Lower leg skin (tissue), 4 donors: Measurements from ENCODE around the gene OR2A12. TPM values are rescaled to one million over a fixed set of nuclear protein-coding genes. Genes with fewer than 3 reads are reported as not detected.

Source experiments
- DNase-seq, 2 donors: peaks; one replicate each; pipeline ENCODE4 v3.0.0-alpha.2; 2019; ENCODE audit warnings: low spot score in 2 of 2
- H3K4me3 ChIP-seq: fragments of 200-600 bp; sonication (generic); 2 replicates; pipeline ENCODE4 v1.5.1; 2017; ENCODE audit warnings: mild to moderate bottlenecking, low read depth; ENCODE audit not compliant: poor library complexity, severe bottlenecking
- POLR2A ChIP-seq, 2 donors: fragments of 450-650 bp; IDR thresholded peaks; one replicate each; pipeline ENCODE4 v1.6.1; 2016 to 2017; ENCODE audit warnings: antibody characterized with exemption in 2 of 2, mild to moderate bottlenecking in 1 of 2, moderate library complexity in 1 of 2
- WGBS, 2 donors: methylation state at CpG; one replicate each; pipeline ENCODE4 v1.1.5; 2018; 5-methylcytosine and 5-hydroxymethylcytosine counted together
- intact Hi-C: fragments of 100-400 bp; cut with DNase I; formaldehyde crosslinking; loops from one replicate; pipeline ENCODE4 v1.15.0; 2023; ENCODE audit warnings: low total_unique reads
- total RNA-seq, 4 donors: library from RNA; depleted of rRNA; stranded (reverse); fragments of >200 nt; gene quantifications; one replicate each; pipeline ENCODE4 v1.1.0, GENCODE V29; 2016
- TF ChIP-seq, protein P1 (sequence below), 3 donors: fragments of 450-650 bp; IDR thresholded peaks; one replicate each; pipeline ENCODE4 v1.5.1; 2016; ENCODE audit warnings: antibody characterized with exemption in 3 of 3, mild to moderate bottlenecking in 3 of 3, moderate library complexity in 2 of 3

OR2A12 gene
- total RNA-seq, 4 donors from 2014 or later = not detected

DNA sequence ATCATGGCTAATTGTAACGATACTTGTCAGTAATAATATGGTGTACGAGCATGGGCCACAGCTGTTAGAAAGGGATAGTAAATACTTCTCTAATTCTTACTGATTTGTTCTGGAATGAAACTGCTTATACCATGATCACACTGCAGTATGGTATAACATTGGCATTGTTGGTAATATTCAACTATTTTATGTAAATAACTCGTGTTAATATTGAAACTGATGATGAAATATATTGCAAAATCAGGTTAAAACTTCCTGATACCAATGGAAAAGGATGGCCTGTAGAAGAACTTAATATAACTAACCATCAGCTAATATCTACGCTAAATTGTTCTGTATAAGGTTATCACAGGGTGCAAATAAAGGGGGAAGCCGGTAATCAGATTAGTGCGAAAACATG is 47.2 kb downstream of the OR2A12 start:
- WGBS, 2 donors = 75 to 94% methylated on average over 6 of the region's 6 CpGs
- no peak overlapping the region for H3K4me3 ChIP-seq
- intact Hi-C loops = no loop called here
- TF ChIP-seq, protein P1, sequence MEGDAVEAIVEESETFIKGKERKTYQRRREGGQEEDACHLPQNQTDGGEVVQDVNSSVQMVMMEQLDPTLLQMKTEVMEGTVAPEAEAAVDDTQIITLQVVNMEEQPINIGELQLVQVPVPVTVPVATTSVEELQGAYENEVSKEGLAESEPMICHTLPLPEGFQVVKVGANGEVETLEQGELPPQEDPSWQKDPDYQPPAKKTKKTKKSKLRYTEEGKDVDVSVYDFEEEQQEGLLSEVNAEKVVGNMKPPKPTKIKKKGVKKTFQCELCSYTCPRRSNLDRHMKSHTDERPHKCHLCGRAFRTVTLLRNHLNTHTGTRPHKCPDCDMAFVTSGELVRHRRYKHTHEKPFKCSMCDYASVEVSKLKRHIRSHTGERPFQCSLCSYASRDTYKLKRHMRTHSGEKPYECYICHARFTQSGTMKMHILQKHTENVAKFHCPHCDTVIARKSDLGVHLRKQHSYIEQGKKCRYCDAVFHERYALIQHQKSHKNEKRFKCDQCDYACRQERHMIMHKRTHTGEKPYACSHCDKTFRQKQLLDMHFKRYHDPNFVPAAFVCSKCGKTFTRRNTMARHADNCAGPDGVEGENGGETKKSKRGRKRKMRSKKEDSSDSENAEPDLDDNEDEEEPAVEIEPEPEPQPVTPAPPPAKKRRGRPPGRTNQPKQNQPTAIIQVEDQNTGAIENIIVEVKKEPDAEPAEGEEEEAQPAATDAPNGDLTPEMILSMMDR (IDR thresholded peaks at IDR 0.05) = no peak
- TF ChIP-seq POLR2A (IDR thresholded peaks at IDR 0.05) = no peak
- DNase-seq = no peak

DNA sequence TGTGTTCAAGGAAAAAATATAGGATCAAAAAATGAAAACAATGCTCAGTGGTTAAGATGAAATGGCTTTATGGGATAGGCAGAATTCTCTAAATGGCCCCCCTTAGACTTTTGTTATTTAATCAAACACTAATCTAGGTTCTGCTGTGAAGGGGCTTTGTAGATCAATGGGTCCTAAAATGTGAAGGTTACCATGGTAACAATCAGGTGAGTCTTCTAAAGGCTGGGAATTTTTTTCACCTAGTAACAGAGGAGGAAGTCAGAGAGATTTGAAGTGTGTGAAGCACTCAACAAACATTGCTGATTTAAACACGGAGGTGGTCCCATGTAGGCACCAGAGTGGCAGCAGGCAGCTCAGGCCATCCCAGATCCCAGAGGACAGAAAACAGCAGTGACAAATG is 48.0 kb downstream of the OR2A12 start:
- intact Hi-C loops = no loop called here

DNA sequence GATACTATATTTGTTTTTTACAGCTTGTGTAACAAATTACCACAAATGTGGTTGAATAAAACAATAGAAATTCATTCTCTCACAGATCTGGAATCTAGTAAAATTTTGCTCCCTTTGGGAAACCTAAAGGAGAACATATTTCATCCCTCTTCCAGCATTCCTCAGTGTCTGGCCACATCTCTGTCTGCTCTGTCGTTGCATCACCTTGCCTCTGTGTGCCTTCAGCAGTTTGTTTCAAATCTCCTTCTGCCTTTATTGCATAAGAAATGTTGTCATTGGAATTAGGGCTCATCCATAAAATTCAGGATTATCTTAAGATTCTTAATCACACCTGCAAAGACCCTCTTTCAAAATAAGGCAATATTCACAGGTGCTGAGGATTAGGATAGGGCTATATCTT is 51.4 kb downstream of the OR2A12 start:
- intact Hi-C loops = no loop called here
- no peak for DNase-seq
- WGBS, 2 donors = 52 to 73% methylated on average over 1 of the region's 1 CpG
- H3K4me3 ChIP-seq = no peak overlapping the region
- TF ChIP-seq POLR2A (IDR thresholded peaks at IDR 0.05) = no peak
- TF ChIP-seq, protein P1 (IDR thresholded peaks at IDR 0.05) = no peak

More for the DNA sequence above, 48.0 kb downstream of the OR2A12 start:
- DNase-seq = no peak
- WGBS, 2 donors = 68 to 85% methylated on average over 1 of the region's 1 CpG
- TF ChIP-seq POLR2A (IDR thresholded peaks at IDR 0.05) = no peak
- TF ChIP-seq, protein P1 (IDR thresholded peaks at IDR 0.05) = no peak
- H3K4me3 ChIP-seq = no peak overlapping the region

DNA sequence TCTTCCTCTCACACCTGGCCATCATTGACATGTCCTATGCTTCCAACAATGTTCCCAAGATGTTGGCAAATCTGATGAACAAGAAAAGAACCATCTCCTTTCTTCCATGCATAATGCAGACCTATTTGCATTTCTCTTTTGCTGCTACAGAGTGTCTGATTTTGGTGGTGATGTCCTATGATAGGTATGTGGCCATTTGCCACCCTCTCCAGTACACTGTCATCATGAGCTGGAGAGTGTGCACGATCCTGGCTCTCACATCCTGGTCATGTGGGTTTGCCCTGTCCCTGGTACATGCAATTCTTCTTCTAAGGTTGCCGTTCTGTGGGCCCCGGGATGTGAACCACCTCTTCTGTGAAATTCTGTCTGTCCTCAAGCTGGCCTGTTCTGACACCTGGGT is 56.1 kb downstream of the OR2A12 start:
- intact Hi-C loops = no loop called here
- H3K4me3 ChIP-seq = no peak overlapping the region
- TF ChIP-seq, protein P1 (IDR thresholded peaks at IDR 0.05) = no peak
- TF ChIP-seq POLR2A (IDR thresholded peaks at IDR 0.05) = no peak
- DNase-seq = no peak
- WGBS, 2 donors = 69 to 74% methylated on average over 3 of the region's 3 CpGs

DNA sequence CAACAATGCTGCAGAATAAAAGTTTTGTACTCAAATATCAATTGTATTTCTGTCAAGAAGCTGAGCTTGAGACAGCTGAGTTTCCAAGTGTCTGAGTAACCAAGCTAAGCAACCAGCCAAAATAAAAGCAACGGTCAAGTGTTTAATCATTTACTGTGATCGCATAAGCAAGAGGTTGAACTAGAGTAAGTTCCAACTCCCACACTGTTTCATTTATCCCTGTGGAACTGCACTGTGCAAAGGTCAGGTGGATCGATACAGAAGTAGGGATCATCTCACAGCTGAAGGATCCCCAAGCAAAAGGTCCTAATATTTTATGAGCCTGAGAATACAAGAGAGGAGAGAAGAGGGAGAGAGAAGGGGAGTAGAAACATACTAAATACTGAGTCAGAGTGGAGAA is 58.3 kb downstream of the OR2A12 start:
- DNase-seq = no peak
- intact Hi-C loops = no loop called here
- no peak overlapping the region for H3K4me3 ChIP-seq
- TF ChIP-seq, protein P1 (IDR thresholded peaks at IDR 0.05) = no peak
- TF ChIP-seq POLR2A (IDR thresholded peaks at IDR 0.05) = no peak
- 92 to 94% methylated on average over 3 of the region's 3 CpGs for WGBS, 2 donors

DNA sequence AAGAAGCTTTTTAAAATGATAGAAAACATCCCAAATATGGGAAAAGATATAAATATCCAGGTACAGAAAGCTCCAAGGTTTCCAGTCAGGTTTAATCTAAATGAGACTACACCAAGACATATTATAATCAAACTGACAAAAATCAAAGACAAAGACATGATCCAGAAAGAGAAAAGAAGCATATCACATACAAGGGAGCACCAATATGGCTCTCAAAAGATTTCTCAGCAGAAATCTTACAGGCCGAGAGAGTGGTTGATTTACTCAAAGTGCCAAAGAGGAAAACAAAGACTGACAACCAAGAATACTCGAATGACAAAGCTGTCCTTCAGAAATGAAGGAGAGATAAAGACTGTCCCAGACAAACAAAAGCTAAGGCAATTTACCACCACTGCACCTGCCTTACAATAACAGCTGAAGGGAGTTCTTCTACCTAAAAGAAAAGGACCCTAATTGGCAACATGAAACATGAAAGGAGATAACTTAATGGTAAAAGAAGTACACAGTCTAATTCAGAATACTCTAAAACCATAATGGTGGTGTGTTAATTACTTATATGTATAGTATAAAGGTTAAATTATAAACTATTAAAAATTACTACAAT is 62.2 kb downstream of the OR2A12 start:
- H3K4me3 ChIP-seq = no peak overlapping the region
- no peak for DNase-seq
- intact Hi-C loops = no loop called here
- TF ChIP-seq, protein P1 (IDR thresholded peaks at IDR 0.05) = no peak
- TF ChIP-seq POLR2A (IDR thresholded peaks at IDR 0.05) = no peak
- 80 to 83% methylated on average over 2 of the region's 2 CpGs for WGBS, 2 donors
